Karpas-422 (cell line): Measurements from ENCODE around the gene ALPG. TPM values are rescaled to one million over a fixed set of nuclear protein-coding genes. Genes with fewer than 3 reads are reported as not detected.

Source experiments
- DNase-seq: peaks from one replicate; pipeline ENCODE4 v3.0.0-alpha.2; 2015
- H2AFZ ChIP-seq: fragments of 200-600 bp; sonication (generic); 2 replicates; pipeline ENCODE4 v1.6.1; 2014; ENCODE audit warnings: antibody characterized with exemption, low read length, mixed read lengths
- H3K27ac ChIP-seq: fragments of 200-600 bp; sonication (generic); 2 replicates; pipeline ENCODE4 v1.5.1; 2014; ENCODE audit warnings: mild to moderate bottlenecking, low read length, moderate library complexity
- H3K27me3 ChIP-seq: fragments of 200-600 bp; sonication (generic); 2 replicates; pipeline ENCODE4 v1.6.1; 2014; ENCODE audit warnings: low read length, mixed read lengths
- H3K36me3 ChIP-seq: fragments of 200-600 bp; sonication (generic); 2 replicates; pipeline ENCODE4 v1.6.1; 2014; ENCODE audit warnings: low read length, mixed read lengths; ENCODE audit not compliant: insufficient read depth
- H3K4me1 ChIP-seq: fragments of 200-600 bp; sonication (generic); 2 replicates; pipeline ENCODE4 v1.6.1; 2014; ENCODE audit warnings: mild to moderate bottlenecking, low read length, mixed read lengths
- H3K4me2 ChIP-seq: fragments of 200-600 bp; sonication (generic); 2 replicates; pipeline ENCODE4 v1.6.1; 2014; ENCODE audit warnings: low read length, low read depth, mild to moderate bottlenecking; ENCODE audit not compliant: poor library complexity, severe bottlenecking
- H3K4me3 ChIP-seq: fragments of 200-600 bp; sonication (generic); 2 replicates; pipeline ENCODE4 v1.5.1; 2014; ENCODE audit warnings: mild to moderate bottlenecking, antibody characterized with exemption, low read length, mixed read lengths
- H3K79me2 ChIP-seq: fragments of 200-600 bp; sonication (generic); 2 replicates; pipeline ENCODE4 v1.6.1; 2014; ENCODE audit warnings: mild to moderate bottlenecking, low read length, mixed read lengths
- H3K9ac ChIP-seq: fragments of 200-600 bp; sonication (generic); 2 replicates; pipeline ENCODE4 v1.6.0; 2014; ENCODE audit warnings: low read length
- H3K9me2 ChIP-seq: fragments of 200-600 bp; sonication (generic), shearing (Covaris generic); replicated peaks from 2 replicates; pipeline ENCODE4 v1.6.0; 2014; ENCODE audit warnings: mild to moderate bottlenecking, low read length, moderate library complexity; ENCODE audit not compliant: insufficient read depth
- H3K9me3 ChIP-seq: fragments of 300-700, 200-600 bp; sonication (generic); 2 replicates; pipeline ENCODE4 v1.6.1; 2014; ENCODE audit warnings: low read length, mixed read lengths
- H4K20me1 ChIP-seq: fragments of 200-600 bp; sonication (generic); 2 replicates; pipeline ENCODE4 v1.6.1; 2014; ENCODE audit warnings: mild to moderate bottlenecking, antibody characterized with exemption, low read length, low read depth; ENCODE audit not compliant: insufficient read depth
- small RNA-seq: library from RNA; depleted of rRNA; stranded (forward); fragments of <200 nt; gene quantifications from one replicate; pipeline ENCODE3, GENCODE V24; 2014
- total RNA-seq: library from RNA; depleted of rRNA; stranded (reverse); fragments of >200 nt; shearing (Covaris generic); gene quantifications from 2 replicates; pipeline ENCODE4 v1.2.3, GENCODE V29; 2014; ENCODE audit warnings: low replicate concordance; rRNA removed

ALPG gene
- total RNA-seq, 1 experiment from 2014 or later: not detected

DNA sequence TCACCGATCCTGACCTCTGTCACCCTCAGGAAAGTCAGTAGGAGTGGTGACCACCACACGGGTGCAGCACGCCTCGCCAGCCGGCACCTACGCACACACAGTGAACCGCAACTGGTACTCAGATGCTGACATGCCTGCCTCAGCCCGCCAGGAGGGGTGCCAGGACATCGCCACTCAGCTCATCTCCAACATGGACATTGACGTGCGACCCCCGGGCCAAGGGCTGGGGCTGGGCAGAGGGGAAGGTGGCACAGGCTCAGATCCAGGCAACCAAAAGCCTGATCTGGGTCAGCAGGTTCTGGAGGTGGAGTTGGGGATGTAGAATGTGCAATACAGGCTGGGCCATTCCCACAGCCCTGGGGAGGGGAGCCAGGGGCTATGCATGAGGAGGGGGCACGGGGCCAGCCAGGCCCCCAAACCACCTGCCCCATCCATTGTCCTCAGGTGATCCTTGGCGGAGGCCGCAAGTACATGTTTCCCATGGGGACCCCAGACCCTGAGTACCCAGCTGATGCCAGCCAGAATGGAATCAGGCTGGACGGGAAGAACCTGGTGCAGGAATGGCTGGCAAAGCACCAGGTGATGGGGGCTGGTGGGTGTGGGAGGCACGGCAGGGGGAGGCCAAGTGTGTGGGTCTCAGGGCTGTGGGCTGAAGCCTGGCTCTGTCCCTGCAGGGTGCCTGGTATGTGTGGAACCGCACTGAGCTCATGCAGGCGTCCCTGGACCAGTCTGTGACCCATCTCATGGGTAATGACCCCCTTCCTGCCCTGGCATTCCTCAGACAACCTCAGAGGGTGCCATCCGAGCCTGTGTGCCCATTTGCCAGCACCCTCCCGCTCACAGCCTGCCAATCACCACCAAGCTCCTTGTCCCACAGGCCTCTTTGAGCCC is 50.7 kb downstream of the ALPG start:
- no peaks in the 10 kb centered on the region for H3K27me3 ChIP-seq
- no peak for DNase-seq
- H3K9me3 ChIP-seq: no peaks in the 10 kb centered on the region
- no peak overlapping the region for H3K27ac ChIP-seq
- H2AFZ ChIP-seq: no peak overlapping the region
- H3K36me3 ChIP-seq: no peaks in the 10 kb centered on the region
- H4K20me1 ChIP-seq: no peaks in the 10 kb centered on the region
- no peaks in the 10 kb centered on the region for H3K9me2 ChIP-seq
- no peak overlapping the region for H3K9ac ChIP-seq
- H3K4me1 ChIP-seq: no peaks in the 10 kb centered on the region
- H3K79me2 ChIP-seq: no peaks in the 10 kb centered on the region
- no peak overlapping the region for H3K4me3 ChIP-seq
- no peak overlapping the region for H3K4me2 ChIP-seq

GRCh38 chr2:232458051-232458660 is 51.5 kb downstream of the ALPG start:
- no peak overlapping the region for H3K9ac ChIP-seq
- no peaks in the 10 kb centered on the region for H3K27me3 ChIP-seq
- no peak overlapping the region for H3K27ac ChIP-seq
- H3K79me2 ChIP-seq: no peaks in the 10 kb centered on the region
- H3K9me3 ChIP-seq: no peaks in the 10 kb centered on the region
- H3K36me3 ChIP-seq: no peaks in the 10 kb centered on the region
- no peaks in the 10 kb centered on the region for H3K4me1 ChIP-seq
- no peak overlapping the region for H3K4me2 ChIP-seq
- H3K4me3 ChIP-seq: no peak overlapping the region
- DNase-seq: no peak
- no peak overlapping the region for H2AFZ ChIP-seq
- H3K9me2 ChIP-seq: no peaks in the 10 kb centered on the region
- no peaks in the 10 kb centered on the region for H4K20me1 ChIP-seq

DNA sequence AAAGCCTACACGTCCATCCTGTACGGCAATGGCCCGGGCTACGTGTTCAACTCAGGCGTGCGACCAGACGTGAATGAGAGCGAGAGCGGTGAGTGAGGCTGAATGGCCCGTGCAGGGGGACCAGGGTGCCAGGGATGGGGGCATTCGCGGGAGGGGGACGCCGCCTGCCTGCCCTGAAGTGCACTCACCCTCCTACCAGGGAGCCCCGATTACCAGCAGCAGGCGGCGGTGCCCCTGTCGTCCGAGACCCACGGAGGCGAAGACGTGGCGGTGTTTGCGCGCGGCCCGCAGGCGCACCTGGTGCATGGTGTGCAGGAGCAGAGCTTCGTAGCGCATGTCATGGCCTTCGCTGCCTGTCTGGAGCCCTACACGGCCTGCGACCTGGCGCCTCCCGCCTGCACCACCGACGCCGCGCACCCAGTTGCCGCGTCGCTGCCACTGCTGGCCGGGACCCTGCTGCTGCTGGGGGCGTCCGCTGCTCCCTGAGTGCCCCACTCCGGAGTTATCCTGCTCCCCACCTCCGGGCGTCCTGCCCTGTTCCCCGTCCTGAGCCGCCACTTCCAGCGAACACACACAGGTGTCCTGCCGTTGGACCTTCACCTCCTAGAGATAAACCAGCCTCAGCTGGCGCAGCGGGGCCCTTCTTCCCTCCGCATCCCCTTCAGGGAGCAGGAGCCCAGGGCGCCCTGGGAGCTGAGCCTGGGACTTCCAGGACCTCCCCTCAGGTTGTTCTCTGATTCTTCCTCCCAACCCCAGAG is 52.2 kb downstream of the ALPG start:
- no peak for DNase-seq
- H3K9ac ChIP-seq: no peak overlapping the region
- no peaks in the 10 kb centered on the region for H3K4me1 ChIP-seq
- no peaks in the 10 kb centered on the region for H3K36me3 ChIP-seq
- H3K27me3 ChIP-seq: no peaks in the 10 kb centered on the region
- no peak overlapping the region for H2AFZ ChIP-seq
- H3K79me2 ChIP-seq: no peaks in the 10 kb centered on the region
- H3K9me2 ChIP-seq: no peaks in the 10 kb centered on the region
- H3K27ac ChIP-seq: no peak overlapping the region
- no peak overlapping the region for H3K4me3 ChIP-seq
- no peaks in the 10 kb centered on the region for H3K9me3 ChIP-seq
- no peaks in the 10 kb centered on the region for H4K20me1 ChIP-seq
- no peak overlapping the region for H3K4me2 ChIP-seq

GRCh38 chr2:232459419-232460035 is 52.9 kb downstream of the ALPG start:
- Histone ChIP-seq H3K27me3 (no peaks in the 10 kb centered on the region), H3K79me2 (no peaks in the 10 kb centered on the region), H3K36me3 (no peaks in the 10 kb centered on the region), H3K4me3 (no peak overlapping the region), H3K4me2 (no peak overlapping the region), H3K27ac (no peak overlapping the region), H2AFZ (no peak overlapping the region), H3K9me3 (no peaks in the 10 kb centered on the region), H3K4me1 (no peaks in the 10 kb centered on the region), H3K9me2 (no peaks in the 10 kb centered on the region), H4K20me1 (no peaks in the 10 kb centered on the region), H3K9ac (no peak overlapping the region)
- DNase-seq: no peak

- no peak for DNase-seq
- Histone ChIP-seq H3K9ac (no peak overlapping the region), H3K4me2 (no peak overlapping the region), H3K79me2 (no peaks in the 10 kb centered on the region), H3K36me3 (no peaks in the 10 kb centered on the region), H3K4me3 (no peak overlapping the region), H3K9me2 (no peaks in the 10 kb centered on the region), H3K27me3 (no peaks in the 10 kb centered on the region), H3K4me1 (no peaks in the 10 kb centered on the region), H3K9me3 (no peaks in the 10 kb centered on the region), H3K27ac (no peak overlapping the region), H2AFZ (no peak overlapping the region), H4K20me1 (no peaks in the 10 kb centered on the region)
Measured at GRCh38 chr2:232460171-232460570, 53.5 kb downstream of the ALPG start.

Small RNAs within 50 kb of the gene (small RNA-seq; reads per million reads assigned to genes)
- gene AC068134.4: not detected

Other genes starting within 250 kb of the ALPG start
- not detected in 2 replicates for gene ALPP, start 28.1 kb upstream of the ALPG start, total RNA-seq
- not detected in 2 replicates for gene ALPI, start 49.3 kb downstream of the ALPG start, total RNA-seq
- gene ECEL1, start 81.0 kb downstream of the ALPG start, total RNA-seq: not detected in 2 replicates
- gene PRSS56, start 113.5 kb downstream of the ALPG start, total RNA-seq: not detected in 2 replicates
- gene CHRND, start 119.3 kb downstream of the ALPG start, total RNA-seq: not detected in 2 replicates
- gene CHRNG, start 132.8 kb downstream of the ALPG start, total RNA-seq: not detected in 2 replicates
- gene TIGD1, start 143.7 kb downstream of the ALPG start, total RNA-seq: 14.9 and 20.6 TPM in 2 replicates
- gene EIF4E2, start 143.8 kb downstream of the ALPG start, total RNA-seq: 53.0 and 58.2 TPM in 2 replicates
- not detected in 2 replicates for gene EFHD1, start 226.8 kb downstream of the ALPG start, total RNA-seq